Activated T-helper 1 cell treated with Interleukin-2 at 50 U/mL for 16 hours (primary cell): Measurements from ENCODE around the gene KRTAP6-1.

Experiments
- DNase-seq: peaks from one replicate; pipeline ENCODE4 v3.0.0-alpha.2; 2020; ENCODE audit warnings: low read depth

KRTAP6-1 gene, protein sequence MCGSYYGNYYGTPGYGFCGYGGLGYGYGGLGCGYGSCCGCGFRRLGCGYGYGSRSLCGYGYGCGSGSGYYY

GRCh38 chr21:30613836-30614235 lies at the start of gene KRTAP6-1:
TSS of gene KRTAP6-1 (minus strand) at chr21:30613930. CDS start at chr21:30613904, 26 bp downstream.
- DNase-seq = no peak

DNA sequence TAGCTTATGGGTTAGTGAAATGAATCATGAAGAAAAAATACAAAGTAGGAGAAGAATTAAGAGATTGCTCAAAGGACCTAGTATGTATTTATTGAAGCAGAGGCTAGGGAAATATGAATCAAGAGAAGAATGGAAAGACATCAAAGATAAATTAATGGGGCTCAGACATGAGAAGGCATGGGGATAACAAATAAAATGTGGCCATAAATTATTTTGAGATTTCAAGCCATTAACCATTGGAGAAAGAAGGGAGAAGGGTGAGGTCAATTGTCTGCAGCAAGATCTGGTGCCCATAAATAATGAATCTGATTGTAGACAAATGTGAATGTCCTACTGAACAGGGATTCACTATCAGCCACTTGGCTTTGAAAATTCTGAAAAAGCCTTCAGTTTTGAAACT lies 39.2 kb upstream of the KRTAP6-1 start:
- DNase-seq = no peak

- no peak for DNase-seq
Measured at GRCh38 chr21:30646904-30647414, 33.2 kb upstream of the KRTAP6-1 start.

DNA sequence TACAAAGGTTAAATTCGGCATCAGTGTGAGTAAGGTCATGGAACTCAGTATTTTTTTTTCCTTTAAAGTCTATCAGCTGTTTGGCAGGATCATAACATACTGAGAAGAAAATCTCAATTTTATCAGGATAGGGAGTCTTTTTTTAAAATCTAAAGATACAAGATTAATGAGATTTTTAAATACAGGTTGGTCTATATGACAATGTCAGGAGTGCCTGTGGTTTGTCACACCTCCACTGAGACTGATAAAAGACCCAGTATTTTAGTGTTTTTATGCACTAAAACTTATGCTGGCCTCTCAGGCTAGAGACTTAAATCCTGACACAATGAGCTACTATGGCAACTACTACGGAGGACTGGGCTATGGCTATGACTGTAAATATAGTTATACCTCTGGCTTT lies 28.8 kb upstream of the KRTAP6-1 start, which contains the start of gene KRTAP20-3:
KRTAP20-3 (plus strand) TSS at position 301 of the 400 bp plus-strand sequence.
- no peak for DNase-seq

DNA sequence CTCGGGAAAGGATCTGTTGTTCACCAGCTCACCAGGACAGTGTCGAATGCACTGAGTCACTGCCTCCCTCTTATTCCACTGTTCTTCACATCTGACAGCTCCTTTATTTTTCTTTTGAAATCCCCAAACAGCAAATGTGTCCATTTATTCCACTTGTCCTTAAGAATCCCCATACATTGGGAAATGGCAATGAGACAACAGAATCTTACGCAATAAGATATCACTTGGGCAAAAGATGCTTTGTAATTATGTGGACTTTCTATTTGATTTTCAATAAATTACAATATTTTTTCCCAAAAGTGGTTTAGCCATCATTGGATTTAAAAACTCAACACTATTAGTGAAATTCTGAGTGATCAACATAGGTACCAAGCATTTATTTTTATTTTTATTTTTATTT lies 25.0 kb upstream of the KRTAP6-1 start:
- DNase-seq = no peak

- no peak for DNase-seq
Measured at GRCh38 chr21:30634906-30635305, 21.2 kb upstream of the KRTAP6-1 start, which contains the start of gene KRTAP20-2. TSS of gene KRTAP20-2 (plus strand) at chr21:30635206. CDS start at chr21:30635264, 58 bp downstream.

DNA sequence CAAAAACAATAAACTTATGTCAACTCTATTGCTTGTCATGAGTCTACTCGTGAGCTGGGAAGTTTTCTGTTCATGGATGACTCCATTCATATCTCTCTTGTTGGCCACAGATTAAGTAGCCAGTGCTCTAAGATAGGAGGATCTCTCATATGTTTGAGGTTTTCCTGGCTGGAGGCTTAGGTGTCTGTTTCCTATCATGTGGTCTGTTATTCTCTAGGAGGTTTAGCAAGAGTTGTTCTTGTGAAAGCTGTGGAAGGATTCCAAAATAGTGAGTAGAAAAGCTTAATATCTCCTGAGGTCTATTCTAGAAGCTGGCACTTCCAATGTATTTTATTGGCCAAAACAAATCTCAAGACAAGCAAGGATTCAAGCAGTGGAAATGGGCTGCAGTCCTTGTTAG lies 15.5 kb upstream of the KRTAP6-1 start:
- DNase-seq = no peak

DNA sequence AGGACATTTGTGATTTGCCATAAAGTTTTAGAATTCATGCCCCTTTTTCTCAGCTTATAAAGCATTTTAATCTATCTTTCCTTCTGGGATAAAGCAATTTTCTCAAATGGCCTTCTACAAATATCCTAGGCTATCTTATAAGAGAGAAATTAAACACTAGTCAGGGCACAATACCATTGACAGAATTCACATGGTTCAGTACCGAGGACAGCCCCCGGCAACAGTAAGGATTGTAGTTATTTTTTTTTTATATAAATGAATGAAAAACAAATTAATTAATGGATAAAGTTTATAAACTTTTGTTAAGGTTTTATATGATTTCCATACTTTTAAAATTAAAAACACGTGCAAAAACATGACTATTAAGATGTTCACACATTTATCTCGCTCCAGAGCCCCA lies 14.4 kb upstream of the KRTAP6-1 start:
- no peak for DNase-seq

GRCh38 chr21:30625449-30626165 lies 11.9 kb upstream of the KRTAP6-1 start:
- no peak for DNase-seq

DNA sequence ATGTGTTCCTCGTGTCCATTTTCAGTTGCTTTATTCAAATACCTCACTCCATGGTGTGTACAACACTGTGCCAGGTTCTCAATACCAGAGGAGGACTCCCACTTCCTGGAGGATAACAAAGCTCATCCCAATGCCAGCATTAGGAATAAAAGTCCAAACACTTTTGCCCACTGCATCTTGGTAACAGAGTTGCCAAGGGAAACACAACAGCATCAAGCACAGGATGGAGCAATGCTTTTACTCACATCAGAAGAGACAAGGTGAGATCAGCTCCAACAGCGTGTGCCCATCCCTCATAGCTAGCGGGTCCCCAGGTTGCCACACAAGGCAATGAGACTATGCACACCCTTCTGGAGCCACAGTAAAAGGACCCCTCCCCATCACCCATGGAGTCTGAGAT lies 9.6 kb upstream of the KRTAP6-1 start:
- no peak for DNase-seq

GRCh38 chr21:30620522-30620921 lies 6.8 kb upstream of the KRTAP6-1 start, which contains the start of gene KRTAP20-4:
TSS of gene KRTAP20-4 (plus strand) at chr21:30620627.
- no peak for DNase-seq

- DNase-seq = no peak
Measured at GRCh38 chr21:30620080-30620479, 6.3 kb upstream of the KRTAP6-1 start.

- no peak for DNase-seq
Measured at GRCh38 chr21:30616125-30616524, 2.4 kb upstream of the KRTAP6-1 start, which contains the start of gene KRTAP20-1. TSS of gene KRTAP20-1 (plus strand) at chr21:30616425. CDS start at chr21:30616455, 30 bp downstream.

DNA sequence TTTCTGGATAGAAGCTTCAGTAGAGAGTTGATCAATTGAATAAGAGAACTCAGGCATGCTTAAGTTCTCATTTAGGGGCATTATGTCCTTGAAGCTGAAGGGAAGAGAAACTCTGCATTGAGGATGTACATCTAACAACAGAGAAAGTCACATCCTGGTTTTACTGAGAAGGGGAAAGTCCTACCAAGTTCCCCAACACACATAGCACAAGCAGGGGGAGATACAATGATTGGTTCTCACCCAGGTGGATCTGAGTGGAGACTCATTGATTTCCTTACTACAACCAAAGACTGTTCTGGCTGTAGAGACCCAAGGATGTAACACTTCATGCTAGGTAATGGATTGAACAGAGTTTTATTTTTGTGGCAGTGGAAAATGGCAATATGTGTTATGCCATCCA lies 1.5 kb upstream of the KRTAP6-1 start:
- DNase-seq = no peak

DNA sequence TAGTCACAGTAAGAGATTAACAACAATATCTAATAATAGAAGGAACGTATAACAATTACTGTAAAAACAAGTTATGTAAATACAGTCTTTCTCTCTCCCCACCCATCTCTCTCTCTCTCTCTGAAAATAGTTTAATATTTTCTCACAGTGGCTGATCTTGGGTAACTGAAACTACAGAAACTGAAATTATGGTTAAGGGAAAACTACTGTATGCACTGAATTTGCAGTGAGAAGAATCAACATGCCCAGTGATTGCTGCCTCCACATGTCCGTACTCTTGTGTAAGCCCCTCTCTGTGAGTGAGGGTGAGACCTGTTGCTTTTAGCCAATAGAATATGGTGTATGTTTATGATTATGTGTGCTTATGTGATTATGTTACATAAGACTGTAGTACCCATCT lies 1.6 kb downstream of the KRTAP6-1 start:
- no peak for DNase-seq

DNA sequence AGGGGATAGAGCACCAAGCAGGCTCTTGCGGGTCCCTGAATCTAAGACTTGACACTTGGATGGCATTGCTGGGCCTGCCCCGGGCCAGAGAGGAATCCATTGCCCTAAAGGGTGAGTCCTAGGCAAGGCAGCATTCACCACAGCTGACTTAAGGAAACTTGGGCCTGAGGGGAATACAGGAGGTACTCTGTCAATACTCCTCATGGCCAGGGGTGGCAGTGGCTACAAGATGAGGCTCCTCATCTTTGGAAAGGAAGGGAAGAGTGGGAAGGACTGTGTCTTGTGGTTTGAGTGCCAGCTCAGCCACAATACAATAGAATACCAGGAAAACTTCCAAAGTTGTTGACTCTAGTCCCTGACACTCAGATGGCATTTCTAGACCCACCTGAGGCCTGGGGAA lies 7.8 kb downstream of the KRTAP6-1 start:
- DNase-seq = no peak

DNA sequence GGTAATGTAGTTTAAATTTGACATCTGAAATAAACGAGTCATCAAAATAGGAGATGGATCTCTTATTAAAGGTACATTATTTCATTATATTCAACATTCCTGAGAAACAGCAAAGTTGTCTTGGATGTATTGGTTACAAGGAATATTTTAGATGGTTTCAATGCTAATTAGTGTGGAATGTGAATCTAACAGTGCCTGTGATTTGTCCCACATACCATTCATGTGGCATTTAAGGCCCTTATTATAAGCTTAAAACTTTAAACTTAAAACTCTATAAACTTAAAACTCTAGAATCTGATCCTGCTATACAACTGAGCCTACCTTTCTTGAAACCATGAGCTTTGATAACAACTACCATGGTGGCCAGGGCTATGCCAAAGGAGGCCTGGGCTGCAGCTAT lies 12.9 kb downstream of the KRTAP6-1 start, which contains the start of gene KRTAP22-1:
KRTAP22-1 (plus strand) TSS at position 301 of the 400 bp plus-strand sequence.
- DNase-seq = no peak

DNA sequence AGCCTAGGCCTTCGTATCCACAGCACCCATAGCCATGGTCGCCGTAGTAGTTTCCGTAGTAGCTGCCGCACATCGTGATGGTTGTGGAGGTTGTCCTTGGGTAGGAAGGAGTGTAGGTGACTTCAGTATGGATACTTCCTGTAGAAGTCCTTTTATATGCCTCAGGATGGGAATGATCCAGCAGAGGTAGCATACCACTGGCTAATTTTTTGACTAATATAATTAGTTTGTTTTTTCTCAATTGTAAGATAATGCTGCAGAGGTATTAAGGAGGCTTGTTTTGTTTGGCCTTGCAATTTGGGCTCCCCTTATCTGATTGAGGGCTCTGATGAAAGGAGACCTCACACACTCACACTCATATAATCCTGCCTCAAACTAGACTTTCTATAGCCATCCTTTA lies 14.9 kb downstream of the KRTAP6-1 start, which contains the start of gene KRTAP6-2:
KRTAP6-2 (minus strand) TSS at position 101 of the 400 bp plus-strand sequence; CDS start at position 73, 28 bp downstream.
- DNase-seq = no peak

DNA sequence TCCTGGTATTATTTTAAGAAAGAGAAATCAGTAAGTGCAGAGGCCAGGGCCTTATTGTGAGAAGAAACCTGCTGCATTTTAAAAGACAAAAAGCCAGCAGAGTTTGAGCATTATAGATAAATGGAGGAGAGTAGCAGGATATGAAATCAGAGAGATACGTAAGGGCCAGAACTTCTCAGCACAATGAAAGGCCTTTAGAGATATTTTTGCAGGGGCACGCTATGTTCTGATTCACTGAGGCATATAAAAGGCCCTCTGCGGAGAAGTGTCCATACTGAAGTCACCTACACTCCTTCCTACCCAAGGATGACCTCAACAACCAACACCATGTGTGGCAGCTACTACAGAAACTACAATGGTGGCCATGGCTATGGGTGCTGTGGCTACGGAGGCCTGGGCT lies 21.6 kb downstream of the KRTAP6-1 start, which contains the start of gene KRTAP6-3:
KRTAP6-3 (plus strand) TSS at position 301 of the 400 bp plus-strand sequence; CDS start at position 307, 6 bp downstream.
- DNase-seq = no peak

GRCh38 chr21:30590297-30590696 lies 23.4 kb downstream of the KRTAP6-1 start, which contains the start of gene KRTAP22-2:
TSS of gene KRTAP22-2 (minus strand) at chr21:30590397.
- DNase-seq = no peak

DNA sequence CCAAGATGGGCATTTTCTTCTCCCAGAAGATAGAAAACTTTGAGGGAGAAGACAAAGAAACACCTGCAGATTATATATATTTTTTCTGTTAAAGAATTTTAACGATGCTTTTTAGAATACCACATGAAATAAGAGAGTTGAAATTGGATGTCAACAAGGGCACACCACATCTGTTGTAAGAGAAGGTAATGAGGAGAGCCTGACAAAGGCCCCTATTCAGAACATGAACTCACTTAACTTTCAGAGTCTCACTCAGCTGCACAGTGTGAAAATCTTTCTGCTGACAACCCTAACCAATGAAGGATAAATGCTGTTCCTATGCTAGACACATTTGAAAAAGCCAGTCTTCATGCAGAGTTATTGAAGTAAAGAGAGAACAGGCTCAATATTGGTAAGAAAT lies 30.9 kb downstream of the KRTAP6-1 start:
- DNase-seq = no peak

- DNase-seq = no peak
Measured at GRCh38 chr21:30580132-30580531, 33.6 kb downstream of the KRTAP6-1 start.

DNA sequence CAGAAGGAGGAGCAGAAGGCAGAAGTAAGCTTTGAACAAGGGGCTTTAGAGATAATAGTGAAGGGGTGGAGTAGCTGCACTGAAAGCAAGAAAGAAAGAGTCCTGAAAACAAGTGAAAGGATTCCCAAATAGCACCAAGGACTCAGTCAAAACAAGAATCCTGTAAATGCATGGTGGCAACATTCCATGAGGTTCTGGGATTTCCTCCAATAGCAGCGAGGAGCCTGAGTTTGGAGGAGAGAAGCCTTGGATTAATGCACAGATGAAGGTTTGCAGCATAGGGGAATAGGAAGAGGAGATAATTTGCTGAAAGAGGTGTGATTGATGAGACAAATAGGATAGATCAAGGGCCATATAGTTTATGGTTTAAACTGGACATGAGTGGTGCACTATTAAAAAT lies 34.4 kb downstream of the KRTAP6-1 start:
- DNase-seq = no peak
